SJSA1 (cell line): Measurements from ENCODE around the gene PYGO2. TPM values are rescaled to one million over a fixed set of nuclear protein-coding genes. Genes with fewer than 3 reads are reported as not detected.
"Not testable (repeated sequence)": the region's sequence is repeated elsewhere in the genome, so short reads cannot be mapped to it uniquely, and the experiment has no call there.

Source experiments
- DNase-seq, 2 experiments: peaks; one replicate each; pipeline ENCODE4 v3.0.0-alpha.2; 2015 to 2020; ENCODE audit warnings: low spot score in 2 of 2, low read depth in 1 of 2
- H3K27ac ChIP-seq: fragments of 250-450 bp; sonication (Bioruptor Pico); 2 replicates; pipeline ENCODE4 v1.5.1; 2020; ENCODE audit warnings: mild to moderate bottlenecking, moderate library complexity
- H3K27me3 ChIP-seq: fragments of 250-450 bp; sonication (Bioruptor Pico); replicated peaks from 2 replicates; pipeline ENCODE4 v1.5.1; 2020; ENCODE audit warnings: mild to moderate bottlenecking, moderate library complexity
- H3K36me3 ChIP-seq: fragments of 250-450 bp; sonication (Bioruptor Pico); 2 replicates; pipeline ENCODE4 v1.5.1; 2020; ENCODE audit warnings: mild to moderate bottlenecking
- H3K4me1 ChIP-seq: fragments of 250-450 bp; sonication (Bioruptor Pico); replicated peaks from 2 replicates; pipeline ENCODE4 v1.6.1; 2021; ENCODE audit warnings: mild to moderate bottlenecking
- H3K4me3 ChIP-seq: fragments of 250-450 bp; sonication (Bioruptor Pico); 2 replicates; pipeline ENCODE4 v1.5.1; 2020; ENCODE audit warnings: mild to moderate bottlenecking
- H3K9me3 ChIP-seq: fragments of 250-450 bp; sonication (Bioruptor Pico); replicated peaks from 2 replicates; pipeline ENCODE4 v1.5.1; 2020; ENCODE audit warnings: mild to moderate bottlenecking
- total RNA-seq: library from RNA; depleted of rRNA; stranded (reverse); fragments of >200 nt; shearing (Covaris generic); gene quantifications from 2 replicates; pipeline ENCODE4 v1.2.3, GENCODE V29; 2014

Gene PYGO2
- total RNA-seq, 1 experiment from 2014 or later, result 20.0 TPM

- no peaks in the 10 kb centered on the region; the same call in 1 of the 2 replicates for H3K9me3 ChIP-seq
- no peaks in the 10 kb centered on the region for H3K36me3 ChIP-seq
- H3K27me3 ChIP-seq, result no peaks in the 10 kb centered on the region
- no peak overlapping the region for H3K27ac ChIP-seq
- peaks cover 29% of the 10 kb centered on the region for H3K4me1 ChIP-seq
- peak overlapping the region; percentile 57 for H3K4me3 ChIP-seq
- peak in 1 of 2 experiments; percentile 31 for DNase-seq
Measured at GRCh38 chr1:155003227-155003765, 41.7 kb upstream of the PYGO2 start.

DNA sequence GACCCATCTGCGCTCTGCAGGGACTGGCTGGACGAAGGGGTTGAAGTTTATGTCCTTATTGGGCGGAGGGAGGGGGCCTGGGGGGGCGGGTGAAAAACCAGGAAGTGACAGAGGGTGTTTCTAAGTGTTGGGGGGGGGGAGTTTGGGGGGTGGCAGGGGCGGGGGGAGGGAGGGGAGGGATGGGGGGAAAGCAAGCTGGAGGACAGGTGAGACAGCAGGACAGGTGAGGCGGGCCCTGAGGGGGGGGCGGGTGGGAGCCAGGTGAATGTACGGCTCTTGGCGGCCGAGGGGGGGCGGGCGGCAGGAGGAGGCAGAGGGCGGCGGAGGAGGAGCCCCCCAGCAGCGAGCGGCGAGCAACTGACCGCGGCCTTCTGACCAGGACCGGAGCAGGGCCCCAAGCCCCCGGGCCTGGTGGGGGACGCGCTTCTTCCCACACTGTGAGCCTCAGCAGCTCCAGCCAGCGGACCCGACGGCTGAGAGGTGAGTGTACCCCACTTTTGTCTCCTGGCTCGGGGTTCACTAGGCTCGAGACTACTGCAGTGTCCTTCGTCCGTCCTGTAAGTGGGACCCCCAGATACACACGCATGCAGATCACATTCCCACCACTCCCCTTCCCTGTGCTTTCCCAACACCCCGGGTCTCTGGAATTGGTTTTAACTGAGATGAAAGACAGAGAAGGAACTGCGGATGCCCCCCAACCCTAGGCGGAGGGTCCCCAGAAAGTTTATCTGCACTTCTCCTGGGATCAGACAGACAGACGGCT is 41.1 kb upstream of the PYGO2 start, which contains the start of gene ZBTB7B:
TSS of gene ZBTB7B (plus strand) at position 339 of the 763 bp plus-strand sequence. CDS start 11,859 bp downstream, outside the sequence.
- H3K4me1 ChIP-seq, result peaks cover 29% of the 10 kb centered on the region
- H3K27me3 ChIP-seq, result no peaks in the 10 kb centered on the region
- H3K9me3 ChIP-seq, result no peaks in the 10 kb centered on the region; the same call in 1 of the 2 replicates
- no peak within 1 kb of the TSS for H3K27ac ChIP-seq
- DNase-seq, result peak in 1 of 2 experiments; percentile 54
- peak within 1 kb of the TSS; percentile 57 for H3K4me3 ChIP-seq
- no peaks in the 10 kb centered on the region for H3K36me3 ChIP-seq

DNA sequence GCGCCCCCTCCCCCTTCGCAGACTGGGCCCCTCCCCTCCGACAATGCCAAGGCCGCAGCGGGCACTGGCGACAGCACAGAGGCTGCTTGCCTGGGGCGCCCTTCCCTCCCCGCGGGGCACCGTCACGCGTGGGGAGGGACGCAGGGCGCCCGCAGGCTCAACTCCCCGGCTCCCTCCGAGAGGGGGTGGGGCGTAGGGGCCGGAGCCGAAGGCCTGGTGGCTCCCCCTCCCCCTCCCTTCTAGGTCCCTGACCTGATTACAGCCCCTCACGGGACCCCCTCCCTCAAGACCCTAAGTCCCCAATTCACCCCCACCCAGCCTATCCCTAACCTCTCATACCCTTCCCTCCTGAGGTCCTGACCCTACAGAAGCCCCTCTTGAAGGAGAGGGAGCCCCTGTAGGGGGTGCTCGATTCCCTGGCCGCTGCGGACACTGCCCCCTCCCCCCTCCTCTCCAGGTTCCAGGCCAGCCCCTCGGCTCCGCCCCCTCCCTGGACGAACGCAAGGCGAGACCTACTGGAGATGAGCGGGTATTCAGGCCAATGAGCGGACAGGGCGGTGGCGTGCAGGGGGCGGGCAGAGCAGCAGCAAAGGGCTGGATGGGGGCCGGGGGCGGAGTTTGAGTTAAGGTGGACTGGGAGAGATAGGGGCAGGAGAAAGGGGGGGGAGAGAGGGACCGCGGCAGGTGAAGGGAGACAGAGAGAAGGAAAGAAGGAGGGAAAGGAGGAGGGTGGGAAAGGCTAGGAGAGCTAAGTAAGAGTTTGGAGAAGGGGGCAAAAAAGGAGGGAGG is 40.3 kb upstream of the PYGO2 start:
- no peaks in the 10 kb centered on the region for H3K27me3 ChIP-seq
- H3K4me3 ChIP-seq, result peak overlapping the region; percentile 47
- H3K4me1 ChIP-seq, result peaks cover 29% of the 10 kb centered on the region
- no peaks in the 10 kb centered on the region; the same call in 1 of the 2 replicates for H3K9me3 ChIP-seq
- H3K36me3 ChIP-seq, result no peaks in the 10 kb centered on the region
- DNase-seq, result peak; percentile 90 to 100
- H3K27ac ChIP-seq, result no peak overlapping the region

DNA sequence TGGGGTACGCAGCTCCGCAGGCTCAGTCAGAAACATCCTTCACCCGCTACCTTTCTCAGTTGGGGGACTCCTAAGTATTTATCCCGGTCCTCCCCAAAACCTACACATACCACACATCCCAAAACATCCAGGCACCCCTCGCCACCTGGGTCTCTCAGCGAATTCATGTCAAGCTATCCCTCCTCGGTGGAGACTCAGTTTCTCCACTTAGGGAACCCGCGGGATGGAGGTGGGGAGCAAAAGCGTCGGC is 39.8 kb upstream of the PYGO2 start:
- Histone ChIP-seq H3K36me3 (no peaks in the 10 kb centered on the region), H3K27me3 (no peaks in the 10 kb centered on the region), H3K4me1 (peaks cover 29% of the 10 kb centered on the region), H3K4me3 (peak overlapping the region; percentile 47), H3K9me3 (no peaks in the 10 kb centered on the region; the same call in 1 of the 2 replicates), H3K27ac (no peak overlapping the region)
- DNase-seq, result no peak

GRCh38 chr1:155000726-155001424 is 39.3 kb upstream of the PYGO2 start:
- peak overlapping the region; percentile 47 for H3K4me3 ChIP-seq
- no peaks in the 10 kb centered on the region; the same call in 1 of the 2 replicates for H3K9me3 ChIP-seq
- peak overlapping the region; percentile 39 for H3K27ac ChIP-seq
- H3K4me1 ChIP-seq, result peaks cover 29% of the 10 kb centered on the region
- H3K27me3 ChIP-seq, result no peaks in the 10 kb centered on the region
- no peaks in the 10 kb centered on the region for H3K36me3 ChIP-seq
- peak; percentile 84 to 95 for DNase-seq

- Histone ChIP-seq H3K4me3 (peak overlapping the region; percentile 47), H3K27me3 (no peaks in the 10 kb centered on the region), H3K27ac (no peak overlapping the region), H3K4me1 (peaks cover 29% of the 10 kb centered on the region), H3K36me3 (no peaks in the 10 kb centered on the region), H3K9me3 (no peaks in the 10 kb centered on the region; the same call in 1 of the 2 replicates)
- no peak for DNase-seq
Measured at GRCh38 chr1:155000411-155000725, 38.8 kb upstream of the PYGO2 start.

DNA sequence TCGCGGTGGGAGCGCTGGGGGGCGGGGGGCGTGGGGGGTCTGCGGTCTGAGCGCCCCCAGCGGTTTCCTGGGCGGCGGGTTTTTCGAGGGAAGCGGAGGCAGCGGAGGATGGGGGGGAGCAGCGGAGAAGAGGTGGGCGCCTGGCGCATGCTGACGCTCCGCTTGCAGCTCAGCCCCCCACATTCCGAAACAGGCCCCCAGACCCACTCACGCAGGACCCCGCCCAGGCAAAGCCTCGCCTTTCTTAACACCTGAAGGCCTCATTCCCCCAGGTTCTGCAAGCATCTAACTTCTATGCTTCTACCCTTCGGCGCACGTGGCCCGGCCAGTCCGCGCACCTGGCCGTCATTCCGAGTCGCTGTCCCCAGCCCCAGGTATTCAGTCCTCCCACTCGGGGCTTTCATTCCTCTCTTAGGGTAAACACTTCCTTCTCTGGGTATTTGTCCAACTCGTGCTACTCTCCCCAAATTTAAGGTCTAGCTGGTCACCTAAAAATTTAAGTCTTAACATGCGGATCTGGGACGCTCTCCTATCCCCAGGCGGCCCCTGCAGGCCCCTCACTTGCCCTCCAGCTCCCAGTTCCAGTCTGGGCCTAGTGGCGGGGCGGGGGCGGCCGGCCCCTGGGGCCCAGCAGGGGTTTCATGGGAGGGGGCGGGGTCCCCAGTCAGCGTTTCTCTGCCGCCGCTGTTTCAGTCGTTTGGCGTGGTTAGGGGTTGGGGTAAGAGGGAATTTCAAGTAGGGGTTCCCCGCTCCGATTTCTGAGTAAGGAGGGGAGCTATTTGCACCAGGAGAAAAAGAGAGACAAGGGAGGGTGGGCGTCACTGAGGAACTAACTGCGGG is 38.2 kb upstream of the PYGO2 start:
- Histone ChIP-seq H3K9me3 (no peaks in the 10 kb centered on the region; the same call in 1 of the 2 replicates), H3K36me3 (no peaks in the 10 kb centered on the region), H3K4me3 (peak overlapping the region; percentile 47), H3K4me1 (peaks cover 29% of the 10 kb centered on the region), H3K27ac (no peak overlapping the region), H3K27me3 (no peaks in the 10 kb centered on the region)
- no peak for DNase-seq

DNA sequence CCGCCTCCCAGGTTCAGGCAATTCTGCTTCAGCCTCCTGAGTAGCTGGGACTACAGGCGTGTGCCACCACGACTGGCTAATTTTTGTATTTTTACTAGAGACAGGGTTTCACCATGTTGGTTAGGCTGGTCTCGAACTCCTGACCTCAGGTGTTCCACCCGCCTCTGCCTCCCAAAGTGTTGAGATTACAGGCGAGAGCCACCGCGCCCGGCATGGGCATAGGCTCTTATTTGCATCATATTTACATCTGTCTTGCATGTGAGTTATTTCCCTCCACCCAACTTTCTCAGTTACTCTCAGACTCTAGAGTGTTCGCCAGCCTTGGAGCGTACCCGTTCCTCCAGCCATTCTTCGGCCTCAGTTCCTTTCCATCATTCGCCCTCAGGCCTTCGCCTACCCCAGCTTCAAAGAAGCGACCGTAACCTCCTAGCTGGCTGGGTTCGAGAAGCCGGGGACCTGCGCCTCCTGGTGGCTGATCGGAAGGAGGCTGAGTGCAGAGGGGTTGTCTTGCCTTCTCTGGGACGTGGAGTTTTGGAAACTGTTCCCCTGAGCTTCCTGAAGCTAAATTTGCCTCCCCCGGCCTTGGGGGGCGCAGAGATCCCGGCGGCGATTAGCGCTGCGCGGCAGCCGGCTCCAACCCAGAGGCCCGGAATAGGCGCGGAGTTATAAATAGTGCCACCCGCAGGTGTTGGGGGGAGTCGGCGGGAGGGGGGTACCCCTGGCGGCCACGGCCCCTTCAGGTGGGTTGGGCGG is 37.4 kb upstream of the PYGO2 start:
- H3K27ac ChIP-seq, result no peak overlapping the region
- no peaks in the 10 kb centered on the region; the same call in 1 of the 2 replicates for H3K9me3 ChIP-seq
- no peaks in the 10 kb centered on the region for H3K27me3 ChIP-seq
- DNase-seq, result peak; percentile 60 to 79
- no peak overlapping the region for H3K4me3 ChIP-seq
- H3K4me1 ChIP-seq, result peaks cover 24% of the 10 kb centered on the region
- no peaks in the 10 kb centered on the region for H3K36me3 ChIP-seq

GRCh38 chr1:154998201-154998780 is 36.7 kb upstream of the PYGO2 start:
- Histone ChIP-seq H3K27me3 (no peaks in the 10 kb centered on the region), H3K4me1 (peaks cover 29% of the 10 kb centered on the region), H3K36me3 (no peaks in the 10 kb centered on the region), H3K4me3 (no peak overlapping the region), H3K27ac (no peak overlapping the region), H3K9me3 (no peaks in the 10 kb centered on the region; the same call in 1 of the 2 replicates)
- DNase-seq, result no peak

DNA sequence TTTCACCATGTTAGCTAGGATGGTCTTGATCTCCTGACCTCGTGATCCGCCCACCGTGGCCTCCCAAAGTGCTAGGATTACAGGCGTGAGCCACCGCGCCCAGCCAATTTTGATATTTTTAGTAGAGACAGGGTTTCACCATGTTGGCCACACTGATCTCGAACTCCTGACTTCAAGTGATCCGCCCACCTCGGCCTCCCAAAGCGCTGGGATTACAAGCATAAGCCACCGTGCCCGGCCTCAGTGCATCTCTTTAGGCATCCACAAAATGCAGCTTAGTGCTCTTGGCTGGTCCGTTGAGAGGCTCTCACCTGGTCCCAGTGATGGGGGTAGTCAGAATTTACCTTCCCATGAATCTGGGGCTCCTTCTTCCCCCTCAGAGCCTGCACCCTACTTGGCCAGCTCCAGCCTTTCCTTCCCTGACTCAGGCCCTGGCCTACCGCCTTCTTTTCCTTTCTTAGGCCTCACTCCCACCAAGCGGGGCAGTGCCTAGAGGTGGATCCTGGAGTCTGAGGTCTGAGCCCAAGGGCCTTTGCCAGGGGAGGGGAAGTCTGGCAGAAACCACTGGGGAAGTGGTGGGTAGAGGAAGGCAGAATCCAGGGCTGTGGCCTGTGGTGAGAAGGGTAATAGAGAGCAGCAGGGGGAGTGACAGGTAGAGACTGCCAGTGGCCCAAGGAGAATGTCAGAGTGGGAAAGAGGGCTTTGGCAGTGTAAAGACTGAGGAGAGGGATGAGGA is 35.6 kb upstream of the PYGO2 start:
- peaks cover 34% of the 10 kb centered on the region for H3K4me1 ChIP-seq
- no peak for DNase-seq
- no peaks in the 10 kb centered on the region for H3K27me3 ChIP-seq
- no peaks in the 10 kb centered on the region for H3K9me3 ChIP-seq
- no peak overlapping the region for H3K27ac ChIP-seq
- H3K4me3 ChIP-seq, result no peak overlapping the region
- H3K36me3 ChIP-seq, result no peaks in the 10 kb centered on the region

GRCh38 chr1:154995301-154995983 is 33.9 kb upstream of the PYGO2 start:
- not testable (repeated sequence) for H3K9me3 ChIP-seq, H3K27ac ChIP-seq, H3K4me3 ChIP-seq, H3K36me3 ChIP-seq, H3K27me3 ChIP-seq
- peaks cover 25% of the 10 kb centered on the region for H3K4me1 ChIP-seq
- peak; percentile 53 to 77 for DNase-seq
